ENCODE measurements around the gene HHAT. TPM values are rescaled to one million over a fixed set of nuclear protein-coding genes. Genes with fewer than 3 reads are reported as not detected.

Gene HHAT
- total RNA-seq, 1 donor from 2014 or later: 2.3 TPM

- Mint-ChIP-seq H3K27ac (ENCODE audit: unreplicated experiment) (no peak overlapping the region), H3K4me3 (ENCODE audit: unreplicated experiment) (no peak overlapping the region), H3K9me3 (ENCODE audit: unreplicated experiment) (no peaks in the 10 kb centered on the region), H3K4me1 (ENCODE audit: low read depth, unreplicated experiment) (peaks cover 2% of the 10 kb centered on the region), H3K36me3 (ENCODE audit: unreplicated experiment) (no peaks in the 10 kb centered on the region), H3K27me3 (ENCODE audit: unreplicated experiment) (peaks cover 2% of the 10 kb centered on the region)
- DNase-seq: no peak
- TF ChIP-seq, protein P1, sequence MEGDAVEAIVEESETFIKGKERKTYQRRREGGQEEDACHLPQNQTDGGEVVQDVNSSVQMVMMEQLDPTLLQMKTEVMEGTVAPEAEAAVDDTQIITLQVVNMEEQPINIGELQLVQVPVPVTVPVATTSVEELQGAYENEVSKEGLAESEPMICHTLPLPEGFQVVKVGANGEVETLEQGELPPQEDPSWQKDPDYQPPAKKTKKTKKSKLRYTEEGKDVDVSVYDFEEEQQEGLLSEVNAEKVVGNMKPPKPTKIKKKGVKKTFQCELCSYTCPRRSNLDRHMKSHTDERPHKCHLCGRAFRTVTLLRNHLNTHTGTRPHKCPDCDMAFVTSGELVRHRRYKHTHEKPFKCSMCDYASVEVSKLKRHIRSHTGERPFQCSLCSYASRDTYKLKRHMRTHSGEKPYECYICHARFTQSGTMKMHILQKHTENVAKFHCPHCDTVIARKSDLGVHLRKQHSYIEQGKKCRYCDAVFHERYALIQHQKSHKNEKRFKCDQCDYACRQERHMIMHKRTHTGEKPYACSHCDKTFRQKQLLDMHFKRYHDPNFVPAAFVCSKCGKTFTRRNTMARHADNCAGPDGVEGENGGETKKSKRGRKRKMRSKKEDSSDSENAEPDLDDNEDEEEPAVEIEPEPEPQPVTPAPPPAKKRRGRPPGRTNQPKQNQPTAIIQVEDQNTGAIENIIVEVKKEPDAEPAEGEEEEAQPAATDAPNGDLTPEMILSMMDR (IDR thresholded peaks at IDR 0.05; ENCODE audit: partially characterized antibody, unreplicated experiment): no peak
Observed at GRCh38 chr1:210557426-210558077, 228.8 kb downstream of the HHAT start.

DNA sequence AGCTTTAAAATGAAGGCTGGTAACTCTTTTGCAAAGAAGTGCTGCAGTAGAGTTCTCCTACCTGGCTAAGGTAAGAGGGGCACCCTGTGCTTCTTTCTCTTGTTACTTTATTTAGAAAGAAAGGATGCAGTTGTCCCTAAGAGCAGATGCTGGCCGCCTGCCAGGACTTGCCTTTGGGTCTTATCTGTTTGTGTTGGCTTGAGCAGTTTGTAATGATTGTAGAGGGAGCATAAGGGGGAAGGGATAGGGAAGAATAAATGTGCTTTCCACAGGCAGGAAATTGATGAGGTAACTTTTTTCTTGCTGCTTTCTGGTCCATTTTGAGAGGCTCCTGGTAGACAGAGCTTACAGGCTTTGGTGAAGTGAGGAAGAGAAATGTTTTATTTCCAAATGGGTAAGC, 229.6 kb downstream of the HHAT start:
- Mint-ChIP-seq H3K4me3 (ENCODE audit: unreplicated experiment) (no peak overlapping the region), H3K27me3 (ENCODE audit: unreplicated experiment) (peaks cover 2% of the 10 kb centered on the region), H3K4me1 (ENCODE audit: low read depth, unreplicated experiment) (peaks cover 2% of the 10 kb centered on the region), H3K27ac (ENCODE audit: unreplicated experiment) (no peak overlapping the region), H3K9me3 (ENCODE audit: unreplicated experiment) (no peaks in the 10 kb centered on the region), H3K36me3 (ENCODE audit: unreplicated experiment) (no peaks in the 10 kb centered on the region)
- TF ChIP-seq, protein P1 (IDR thresholded peaks at IDR 0.05; ENCODE audit: partially characterized antibody, unreplicated experiment): no peak
- no peak for DNase-seq

GRCh38 chr1:210565306-210565705, 236.6 kb downstream of the HHAT start:
- Mint-ChIP-seq H3K4me3 (ENCODE audit: unreplicated experiment) (no peak overlapping the region), H3K27ac (ENCODE audit: unreplicated experiment) (no peak overlapping the region), H3K9me3 (ENCODE audit: unreplicated experiment) (no peaks in the 10 kb centered on the region), H3K27me3 (ENCODE audit: unreplicated experiment) (peaks cover 2% of the 10 kb centered on the region), H3K4me1 (ENCODE audit: low read depth, unreplicated experiment) (no peaks in the 10 kb centered on the region), H3K36me3 (ENCODE audit: unreplicated experiment) (no peaks in the 10 kb centered on the region)
- TF ChIP-seq, protein P1 (IDR thresholded peaks at IDR 0.05; ENCODE audit: partially characterized antibody, unreplicated experiment): no peak
- no peak for DNase-seq

GRCh38 chr1:210568631-210569030, 239.9 kb downstream of the HHAT start:
- Mint-ChIP-seq H3K9me3 (ENCODE audit: unreplicated experiment) (no peaks in the 10 kb centered on the region), H3K4me3 (ENCODE audit: unreplicated experiment) (no peak overlapping the region), H3K36me3 (ENCODE audit: unreplicated experiment) (no peaks in the 10 kb centered on the region), H3K4me1 (ENCODE audit: low read depth, unreplicated experiment) (no peaks in the 10 kb centered on the region), H3K27ac (ENCODE audit: unreplicated experiment) (no peak overlapping the region), H3K27me3 (ENCODE audit: unreplicated experiment) (no peaks in the 10 kb centered on the region)
- TF ChIP-seq, protein P1 (IDR thresholded peaks at IDR 0.05; ENCODE audit: partially characterized antibody, unreplicated experiment): no peak
- DNase-seq: no peak

DNA sequence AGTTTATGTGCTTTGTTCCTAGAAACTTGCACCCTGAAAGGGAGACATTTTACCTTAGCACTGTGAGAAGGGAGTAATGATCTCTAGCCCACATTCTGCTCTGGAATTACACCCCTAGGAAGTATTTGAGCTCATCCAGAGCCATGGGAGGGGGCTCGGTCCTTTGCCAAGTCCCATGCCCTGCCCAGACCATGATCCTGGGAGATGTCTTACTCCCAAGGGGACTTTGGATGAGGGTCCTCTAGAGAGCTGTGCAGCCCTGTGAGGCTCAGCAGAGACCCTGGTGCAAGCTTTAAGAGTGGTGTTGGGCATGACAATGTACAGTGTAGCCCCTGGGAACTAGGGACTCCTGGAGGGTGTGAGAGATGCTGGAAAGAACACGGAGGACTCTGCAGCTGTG, 241.4 kb downstream of the HHAT start:
- H3K9me3 Mint-ChIP-seq (ENCODE audit: unreplicated experiment): no peaks in the 10 kb centered on the region
- TF ChIP-seq, protein P1 (IDR thresholded peaks at IDR 0.05; ENCODE audit: partially characterized antibody, unreplicated experiment): no peak
- no peaks in the 10 kb centered on the region for H3K27me3 Mint-ChIP-seq (ENCODE audit: unreplicated experiment)
- no peak overlapping the region for H3K27ac Mint-ChIP-seq (ENCODE audit: unreplicated experiment)
- no peak for DNase-seq
- no peaks in the 10 kb centered on the region for H3K36me3 Mint-ChIP-seq (ENCODE audit: unreplicated experiment)
- no peak overlapping the region for H3K4me3 Mint-ChIP-seq (ENCODE audit: unreplicated experiment)
- no peaks in the 10 kb centered on the region for H3K4me1 Mint-ChIP-seq (ENCODE audit: low read depth, unreplicated experiment)
